C4-2B (cell line): ENCODE measurements around the gene GPR146.

ENCODE experiments used
- ZFX ChIP-seq: fragments of 450-650 bp; IDR thresholded peaks from 2 replicates; pipeline ENCODE4 v1.6.1; 2017
- TF ChIP-seq, protein P1 (sequence below): fragments of 450-650 bp; conservative IDR thresholded peaks from 2 replicates; pipeline ENCODE4 v1.5.1; 2017; ENCODE audit warnings: mild to moderate bottlenecking

DNA sequence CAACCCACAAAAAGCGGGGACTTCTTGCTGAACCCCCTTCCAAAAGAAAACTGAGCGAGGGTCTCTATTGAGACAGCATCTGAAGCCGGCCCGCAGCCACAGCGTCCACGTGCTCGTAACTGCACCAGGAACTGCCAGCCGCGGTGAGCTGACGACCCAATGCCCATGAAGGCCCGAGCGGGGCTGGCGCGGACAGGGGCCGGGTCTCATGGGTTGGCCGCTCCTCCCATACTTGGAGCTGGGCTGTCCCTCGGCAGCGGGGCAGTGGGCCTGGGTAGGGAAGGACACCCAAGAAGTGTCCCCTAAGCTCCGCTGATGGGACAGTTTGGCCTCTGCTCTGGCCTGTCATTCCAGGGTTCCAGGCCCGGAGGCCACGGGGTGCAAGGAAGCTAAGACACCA lies 39.0 kb upstream of the GPR146 start:
- TF ChIP-seq, protein P1, sequence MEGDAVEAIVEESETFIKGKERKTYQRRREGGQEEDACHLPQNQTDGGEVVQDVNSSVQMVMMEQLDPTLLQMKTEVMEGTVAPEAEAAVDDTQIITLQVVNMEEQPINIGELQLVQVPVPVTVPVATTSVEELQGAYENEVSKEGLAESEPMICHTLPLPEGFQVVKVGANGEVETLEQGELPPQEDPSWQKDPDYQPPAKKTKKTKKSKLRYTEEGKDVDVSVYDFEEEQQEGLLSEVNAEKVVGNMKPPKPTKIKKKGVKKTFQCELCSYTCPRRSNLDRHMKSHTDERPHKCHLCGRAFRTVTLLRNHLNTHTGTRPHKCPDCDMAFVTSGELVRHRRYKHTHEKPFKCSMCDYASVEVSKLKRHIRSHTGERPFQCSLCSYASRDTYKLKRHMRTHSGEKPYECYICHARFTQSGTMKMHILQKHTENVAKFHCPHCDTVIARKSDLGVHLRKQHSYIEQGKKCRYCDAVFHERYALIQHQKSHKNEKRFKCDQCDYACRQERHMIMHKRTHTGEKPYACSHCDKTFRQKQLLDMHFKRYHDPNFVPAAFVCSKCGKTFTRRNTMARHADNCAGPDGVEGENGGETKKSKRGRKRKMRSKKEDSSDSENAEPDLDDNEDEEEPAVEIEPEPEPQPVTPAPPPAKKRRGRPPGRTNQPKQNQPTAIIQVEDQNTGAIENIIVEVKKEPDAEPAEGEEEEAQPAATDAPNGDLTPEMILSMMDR = no peak
- TF ChIP-seq ZFX = no peak
